Measurements from ENCODE around the gene NPRL2.

Gene NPRL2

DNA sequence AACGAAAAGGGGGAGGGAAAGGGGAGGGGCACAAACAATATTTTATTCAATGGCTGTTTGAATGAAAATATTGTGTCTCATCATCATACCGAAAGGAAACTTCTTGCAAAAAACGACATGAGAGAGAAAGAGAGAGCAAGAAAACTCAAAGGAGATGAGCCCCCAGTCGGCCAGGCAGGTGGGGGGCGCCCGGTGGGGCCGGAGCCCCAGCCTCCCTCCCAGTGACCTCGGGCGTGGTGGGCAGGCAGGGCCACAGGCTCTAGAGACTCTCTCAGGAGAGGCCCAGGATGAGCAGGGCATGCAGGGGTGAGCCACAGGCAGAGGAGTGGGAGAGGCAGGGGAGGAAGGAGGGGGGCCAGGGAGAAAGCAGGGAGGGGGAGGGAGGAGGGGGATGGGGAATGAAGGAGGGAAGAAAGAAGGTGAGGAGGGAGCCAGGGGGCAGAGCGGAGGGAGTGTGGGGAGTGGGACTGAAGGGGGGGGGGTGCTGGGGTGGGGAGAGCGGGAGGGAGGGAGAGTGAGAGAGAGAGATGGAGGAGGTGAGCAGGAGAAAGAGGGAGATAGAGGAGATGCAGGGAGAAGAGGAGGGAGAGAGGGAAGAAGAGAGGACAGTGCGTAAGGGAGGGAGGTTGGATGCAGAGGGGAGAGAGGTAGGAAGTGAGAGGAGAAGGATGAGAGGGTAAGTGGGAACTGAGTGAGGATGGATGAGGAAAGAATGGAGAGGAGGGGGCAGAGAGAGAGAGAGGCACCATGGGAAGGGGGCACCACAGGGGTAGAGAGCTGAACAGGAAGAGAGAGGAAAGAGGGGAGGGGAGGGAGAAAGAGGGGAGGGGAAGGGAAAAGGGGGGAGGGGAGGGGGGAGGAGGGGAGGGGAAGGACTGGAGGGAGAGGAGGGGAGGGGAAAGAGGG, 22.8 kb upstream of the NPRL2 start:
- DNase-seq (ENCODE audit: low read depth, low spot score): no peak

GRCh38 chr3:50372349-50372748, 21.8 kb upstream of the NPRL2 start:
- peak; percentile 20 for DNase-seq (ENCODE audit: low read depth, low spot score)

GRCh38 chr3:50371133-50371685, 20.6 kb upstream of the NPRL2 start:
- DNase-seq (ENCODE audit: low read depth, low spot score): no peak

DNA sequence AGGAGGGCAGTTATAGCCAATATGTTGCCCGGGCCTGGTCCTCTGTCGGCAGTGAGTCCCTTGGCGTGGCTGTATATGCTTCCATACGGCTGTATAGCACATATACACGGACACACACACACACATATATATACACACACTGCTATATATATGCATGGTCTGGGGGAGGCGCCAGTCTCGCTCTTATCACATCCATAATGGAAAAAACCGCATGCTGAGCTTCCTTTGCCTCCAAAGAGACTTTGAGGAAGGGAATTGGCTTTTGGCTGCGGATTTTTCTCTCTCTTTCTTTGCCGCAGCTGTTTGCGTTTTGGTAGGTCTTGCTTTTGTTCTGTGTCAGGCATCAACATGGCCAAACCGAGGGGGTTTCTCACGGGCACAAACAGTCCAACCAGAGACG, 20.0 kb upstream of the NPRL2 start:
- DNase-seq (ENCODE audit: low read depth, low spot score): no peak

GRCh38 chr3:50369012-50369670, 18.6 kb upstream of the NPRL2 start:
- no peak for DNase-seq (ENCODE audit: low read depth, low spot score)

DNA sequence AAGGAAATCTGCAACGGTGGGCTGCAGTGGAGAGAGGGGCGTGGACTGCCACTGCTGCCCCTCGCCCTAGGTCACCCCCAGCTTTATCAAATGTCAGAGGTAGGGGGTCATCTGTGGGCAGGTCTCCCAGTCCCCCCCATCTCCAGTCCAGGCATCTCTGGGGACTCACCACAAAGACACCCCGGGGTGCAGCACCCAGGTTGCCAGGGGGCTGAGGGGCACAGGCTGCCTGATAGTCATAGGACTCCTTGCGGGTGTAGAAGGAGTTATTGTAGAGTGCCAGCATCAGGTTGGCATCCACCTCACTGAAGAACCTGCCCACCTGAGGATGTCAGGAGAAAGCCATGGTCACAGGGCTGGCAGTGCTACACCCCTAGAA, 15.3 kb upstream of the NPRL2 start:
- no peak for DNase-seq (ENCODE audit: low read depth, low spot score)

- DNase-seq (ENCODE audit: low read depth, low spot score): peak; percentile 80
Observed at GRCh38 chr3:50365080-50365841, 14.7 kb upstream of the NPRL2 start.

- DNase-seq (ENCODE audit: low read depth, low spot score): no peak
Observed at GRCh38 chr3:50364573-50365079, 14.1 kb upstream of the NPRL2 start.

- no peak for DNase-seq (ENCODE audit: low read depth, low spot score)
Observed at GRCh38 chr3:50359760-50360110, 9.2 kb upstream of the NPRL2 start.

DNA sequence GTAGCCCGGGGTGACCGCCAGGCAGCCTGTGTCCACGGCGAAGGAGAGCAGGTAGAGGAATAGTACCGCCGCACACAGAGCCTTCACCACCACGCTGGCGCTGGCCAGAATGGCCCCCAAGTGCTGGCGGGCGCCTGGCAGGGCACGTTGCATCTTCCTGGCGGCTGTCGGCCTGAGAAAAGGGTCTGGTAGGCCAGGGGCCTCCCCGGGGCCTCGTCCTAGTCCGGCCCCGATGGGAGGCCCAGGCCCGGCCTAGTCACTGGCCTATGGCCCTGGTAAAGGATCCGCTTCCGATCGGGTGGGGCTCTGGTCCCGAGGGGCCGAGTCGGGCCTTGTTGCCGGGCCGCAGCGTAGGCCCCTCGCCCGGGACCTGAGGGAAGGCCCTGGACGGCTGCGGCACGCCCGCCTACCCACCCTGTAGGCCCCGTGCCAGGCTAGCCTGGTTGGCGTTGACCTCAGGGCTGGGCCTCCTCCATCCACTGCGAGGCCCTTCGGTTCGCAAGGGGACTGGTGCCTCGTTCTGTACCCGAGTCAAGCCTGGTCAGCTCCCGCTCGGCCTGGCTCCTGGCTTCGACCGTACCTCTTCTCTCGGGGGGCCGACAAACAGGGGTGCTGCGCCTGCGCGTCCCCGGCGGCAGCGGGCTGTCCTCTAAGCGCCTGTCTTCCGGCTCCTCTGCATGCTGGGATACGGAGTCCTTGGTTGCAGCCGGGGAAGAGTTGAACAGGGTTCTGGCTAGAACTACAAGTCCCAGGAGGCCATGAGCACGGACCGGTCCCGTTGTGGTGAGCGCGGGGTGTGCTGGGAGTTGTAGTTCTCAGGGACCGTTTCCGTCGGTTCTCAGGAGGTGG, 8.6 kb upstream of the NPRL2 start, which contains the start of gene TMEM115:
TSS of gene TMEM115 (minus strand) at position 611 of the 849 bp plus-strand sequence. CDS start at position 153, 458 bp downstream.
- DNase-seq (ENCODE audit: low read depth, low spot score): peak; percentile 99

DNA sequence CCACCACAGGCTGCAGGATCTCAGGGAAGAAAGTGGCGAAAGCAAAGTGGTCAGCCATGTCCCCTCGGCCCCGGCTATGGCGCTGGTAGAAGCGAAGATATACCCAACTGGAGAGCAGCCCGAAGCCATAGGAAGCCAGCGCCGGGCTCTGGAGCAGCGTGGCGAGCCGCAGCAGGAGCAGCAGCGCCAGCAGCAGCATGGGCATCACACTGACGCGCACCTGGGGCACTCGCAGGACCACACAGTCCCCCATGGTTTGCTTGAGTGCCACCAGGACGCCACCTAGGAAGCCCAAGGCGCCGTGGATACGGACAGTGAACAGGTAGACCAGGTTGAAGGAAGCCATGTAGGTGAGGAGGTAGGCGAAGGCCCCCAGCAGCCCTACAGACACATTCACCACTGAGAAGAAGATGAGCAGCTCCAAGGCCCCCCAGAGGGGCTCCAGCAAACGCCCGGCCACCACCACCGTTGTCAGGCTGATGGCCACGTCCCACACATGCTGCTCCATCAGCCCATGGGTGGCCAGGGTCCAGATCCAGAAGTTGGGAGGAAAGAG, 7.9 kb upstream of the NPRL2 start:
- DNase-seq (ENCODE audit: low read depth, low spot score): no peak

DNA sequence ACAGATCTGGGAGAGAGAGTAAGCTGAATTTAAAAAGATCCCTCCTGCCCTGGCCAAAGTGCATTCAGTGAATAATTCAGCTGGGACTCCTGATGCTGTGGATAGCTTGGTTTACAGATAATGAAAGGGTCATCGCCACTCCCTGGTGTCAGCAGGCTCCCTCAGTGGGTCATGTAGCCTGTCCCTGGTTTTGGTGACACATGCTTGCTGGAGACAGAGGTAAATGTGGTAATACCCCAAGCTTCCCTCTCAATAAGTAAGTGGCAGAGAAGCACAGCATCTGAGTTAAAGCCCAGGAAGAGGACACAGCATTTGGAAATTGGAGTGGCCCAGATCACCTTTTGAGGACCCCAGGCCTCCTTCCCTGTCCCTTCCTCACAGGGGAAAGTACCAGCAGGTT, 6.9 kb upstream of the NPRL2 start:
- no peak for DNase-seq (ENCODE audit: low read depth, low spot score)

DNA sequence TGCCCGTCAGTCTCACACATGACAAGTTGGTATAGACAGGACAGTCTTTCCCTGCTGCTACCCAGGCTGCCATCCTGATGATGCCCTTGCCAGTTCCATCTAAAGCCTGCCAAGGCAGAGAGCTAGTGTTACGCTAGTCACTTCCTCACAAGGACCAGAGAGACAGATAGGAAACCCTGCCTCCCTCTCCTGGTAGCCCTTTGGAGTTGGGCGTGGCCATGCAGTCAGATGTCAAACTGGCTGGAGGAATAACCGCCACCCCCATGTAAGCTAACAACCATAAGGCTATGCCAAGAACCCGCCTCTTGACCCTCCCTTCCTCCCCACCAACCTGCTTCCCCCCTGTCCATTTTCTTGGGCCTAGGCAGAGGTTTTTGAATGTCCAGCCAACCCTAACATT, 6.0 kb upstream of the NPRL2 start:
- DNase-seq (ENCODE audit: low read depth, low spot score): no peak

DNA sequence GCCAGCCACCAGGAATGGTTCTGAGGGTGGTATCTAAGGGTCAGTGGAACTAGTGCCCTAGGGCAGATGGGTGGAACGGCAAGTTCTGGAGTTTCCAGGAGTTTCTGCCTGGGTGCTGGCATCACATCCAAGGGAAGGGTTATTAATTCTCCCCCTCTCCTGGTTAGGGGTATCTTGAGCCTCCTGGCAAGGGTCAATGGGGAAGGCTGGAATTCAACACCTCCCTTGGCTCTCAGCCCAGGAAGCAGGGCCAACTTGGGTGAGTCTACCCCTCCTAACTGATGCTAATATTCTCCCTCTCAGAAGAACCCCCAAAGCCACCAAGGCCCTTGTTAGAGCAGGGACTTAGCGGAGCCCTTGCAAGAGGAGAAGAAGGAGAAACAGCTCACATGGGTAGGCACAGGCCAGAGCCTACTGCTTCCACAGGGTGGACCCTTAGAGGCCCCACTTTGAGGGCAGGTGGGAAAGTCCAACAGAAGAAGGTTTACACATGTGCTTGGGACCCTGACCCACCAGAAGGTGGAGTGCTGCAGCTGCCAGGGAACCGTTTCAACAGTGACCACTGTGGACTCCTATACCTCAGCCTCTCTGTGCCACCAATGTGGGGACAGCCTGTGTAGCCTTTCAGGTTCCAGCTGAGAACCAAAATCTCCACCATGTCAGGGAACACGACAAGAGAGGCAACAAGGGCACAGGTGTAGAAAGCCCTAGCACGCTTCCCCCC, 5.4 kb upstream of the NPRL2 start:
- DNase-seq (ENCODE audit: low read depth, low spot score): no peak

- DNase-seq (ENCODE audit: low read depth, low spot score): no peak
Observed at GRCh38 chr3:50354850-50355249, 4.3 kb upstream of the NPRL2 start.

- DNase-seq (ENCODE audit: low read depth, low spot score): no peak
Observed at GRCh38 chr3:50354186-50354764, 3.7 kb upstream of the NPRL2 start.

GRCh38 chr3:50353245-50354004, 2.9 kb upstream of the NPRL2 start:
- DNase-seq (ENCODE audit: low read depth, low spot score): no peak

GRCh38 chr3:50352781-50353180, 2.2 kb upstream of the NPRL2 start:
- DNase-seq (ENCODE audit: low read depth, low spot score): peak; percentile 25

DNA sequence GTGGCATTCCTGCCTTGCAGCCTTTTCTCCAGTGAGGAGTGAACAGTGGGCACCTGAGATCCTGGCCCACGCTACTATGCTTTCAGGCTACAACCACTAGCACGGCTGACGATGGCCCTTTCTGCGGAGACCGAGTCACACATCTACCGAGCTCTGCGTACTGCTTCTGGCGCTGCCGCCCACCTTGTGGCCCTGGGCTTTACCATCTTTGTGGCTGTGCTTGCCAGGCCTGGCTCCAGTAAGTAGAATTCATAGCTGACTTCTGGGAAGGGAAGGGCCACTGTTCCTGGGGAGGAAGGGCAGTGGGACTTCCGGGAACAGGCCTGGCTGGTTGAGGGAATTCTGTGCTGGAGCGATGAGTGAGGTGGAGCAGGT, 735 bp upstream of the NPRL2 start:
- DNase-seq (ENCODE audit: low read depth, low spot score): no peak
